Lower leg skin (tissue), 4 donors: ENCODE results near the gene MAD1L1. TPM values are rescaled to one million over a fixed set of nuclear protein-coding genes. Genes with fewer than 3 reads are reported as not detected.

Experiments
- DNase-seq, 2 donors: peaks; one replicate each; pipeline ENCODE4 v3.0.0-alpha.2; 2019; ENCODE audit warnings: low spot score in 2 of 2
- H3K4me3 ChIP-seq: fragments of 200-600 bp; sonication (generic); 2 replicates; pipeline ENCODE4 v1.5.1; 2017; ENCODE audit warnings: mild to moderate bottlenecking, low read depth; ENCODE audit not compliant: poor library complexity, severe bottlenecking
- POLR2A ChIP-seq, 2 donors: fragments of 450-650 bp; IDR thresholded peaks; one replicate each; pipeline ENCODE4 v1.6.1; 2016 to 2017; ENCODE audit warnings: antibody characterized with exemption in 2 of 2, mild to moderate bottlenecking in 1 of 2, moderate library complexity in 1 of 2
- WGBS, 2 donors: methylation state at CpG; one replicate each; pipeline ENCODE4 v1.1.5; 2018; 5-methylcytosine and 5-hydroxymethylcytosine counted together
- intact Hi-C: fragments of 100-400 bp; cut with DNase I; formaldehyde crosslinking; loops from one replicate; pipeline ENCODE4 v1.15.0; 2023; ENCODE audit warnings: low total_unique reads
- total RNA-seq, 4 donors: library from RNA; depleted of rRNA; stranded (reverse); fragments of >200 nt; gene quantifications; one replicate each; pipeline ENCODE4 v1.1.0, GENCODE V29; 2016
- TF ChIP-seq, protein P1 (sequence below), 3 donors: fragments of 450-650 bp; IDR thresholded peaks; one replicate each; pipeline ENCODE4 v1.5.1; 2016; ENCODE audit warnings: antibody characterized with exemption in 3 of 3, mild to moderate bottlenecking in 3 of 3, moderate library complexity in 2 of 3

The MAD1L1 gene
- total RNA-seq, 4 donors from 2014 or later: 37.7 to 77.8 (median 59.4) TPM

DNA sequence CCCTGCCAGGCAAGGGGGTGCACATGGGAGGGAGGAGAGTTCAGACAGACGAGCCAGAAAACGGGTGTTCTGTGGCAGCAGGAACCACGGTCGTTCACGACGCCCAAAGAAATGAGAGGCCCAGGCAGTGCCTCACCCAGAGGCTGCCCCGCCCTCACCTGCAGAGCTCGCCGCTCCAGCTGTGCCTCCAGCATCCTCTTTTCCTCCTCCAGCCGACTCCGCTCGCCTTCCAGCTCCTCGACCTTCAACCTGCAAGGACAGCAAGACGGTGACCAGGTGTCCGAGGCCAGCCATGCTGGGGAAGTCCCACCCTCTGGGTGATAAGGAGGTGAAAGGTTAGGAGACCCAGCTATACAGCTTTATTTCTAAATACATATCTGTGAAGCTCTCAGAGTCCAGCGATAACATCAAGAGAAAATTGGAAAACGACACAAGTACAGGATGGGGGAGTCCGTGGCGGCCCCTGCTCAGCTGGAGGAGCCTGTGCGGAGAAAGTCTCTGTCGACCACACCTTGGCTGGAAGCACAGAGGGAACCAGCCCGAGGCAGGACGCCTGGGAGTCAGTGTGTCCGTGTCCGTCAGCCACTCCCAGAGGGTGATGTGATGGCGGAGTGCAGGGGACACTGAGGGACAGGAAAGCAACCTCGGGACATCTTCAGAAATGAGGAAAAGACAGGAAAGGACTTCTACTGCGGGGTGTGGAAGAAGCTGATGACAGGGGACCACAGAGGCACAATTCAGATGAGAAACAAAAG is 275.1 kb downstream of the MAD1L1 start:
- intact Hi-C loops: no loop called here
- DNase-seq: no peak
- TF ChIP-seq, protein P1, sequence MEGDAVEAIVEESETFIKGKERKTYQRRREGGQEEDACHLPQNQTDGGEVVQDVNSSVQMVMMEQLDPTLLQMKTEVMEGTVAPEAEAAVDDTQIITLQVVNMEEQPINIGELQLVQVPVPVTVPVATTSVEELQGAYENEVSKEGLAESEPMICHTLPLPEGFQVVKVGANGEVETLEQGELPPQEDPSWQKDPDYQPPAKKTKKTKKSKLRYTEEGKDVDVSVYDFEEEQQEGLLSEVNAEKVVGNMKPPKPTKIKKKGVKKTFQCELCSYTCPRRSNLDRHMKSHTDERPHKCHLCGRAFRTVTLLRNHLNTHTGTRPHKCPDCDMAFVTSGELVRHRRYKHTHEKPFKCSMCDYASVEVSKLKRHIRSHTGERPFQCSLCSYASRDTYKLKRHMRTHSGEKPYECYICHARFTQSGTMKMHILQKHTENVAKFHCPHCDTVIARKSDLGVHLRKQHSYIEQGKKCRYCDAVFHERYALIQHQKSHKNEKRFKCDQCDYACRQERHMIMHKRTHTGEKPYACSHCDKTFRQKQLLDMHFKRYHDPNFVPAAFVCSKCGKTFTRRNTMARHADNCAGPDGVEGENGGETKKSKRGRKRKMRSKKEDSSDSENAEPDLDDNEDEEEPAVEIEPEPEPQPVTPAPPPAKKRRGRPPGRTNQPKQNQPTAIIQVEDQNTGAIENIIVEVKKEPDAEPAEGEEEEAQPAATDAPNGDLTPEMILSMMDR (IDR thresholded peaks at IDR 0.05): no peak
- H3K4me3 ChIP-seq: no peak overlapping the region
- whole genome bisulfite sequencing, 2 donors: 88 to 90% methylated on average over 28 of the region's 28 CpGs

DNA sequence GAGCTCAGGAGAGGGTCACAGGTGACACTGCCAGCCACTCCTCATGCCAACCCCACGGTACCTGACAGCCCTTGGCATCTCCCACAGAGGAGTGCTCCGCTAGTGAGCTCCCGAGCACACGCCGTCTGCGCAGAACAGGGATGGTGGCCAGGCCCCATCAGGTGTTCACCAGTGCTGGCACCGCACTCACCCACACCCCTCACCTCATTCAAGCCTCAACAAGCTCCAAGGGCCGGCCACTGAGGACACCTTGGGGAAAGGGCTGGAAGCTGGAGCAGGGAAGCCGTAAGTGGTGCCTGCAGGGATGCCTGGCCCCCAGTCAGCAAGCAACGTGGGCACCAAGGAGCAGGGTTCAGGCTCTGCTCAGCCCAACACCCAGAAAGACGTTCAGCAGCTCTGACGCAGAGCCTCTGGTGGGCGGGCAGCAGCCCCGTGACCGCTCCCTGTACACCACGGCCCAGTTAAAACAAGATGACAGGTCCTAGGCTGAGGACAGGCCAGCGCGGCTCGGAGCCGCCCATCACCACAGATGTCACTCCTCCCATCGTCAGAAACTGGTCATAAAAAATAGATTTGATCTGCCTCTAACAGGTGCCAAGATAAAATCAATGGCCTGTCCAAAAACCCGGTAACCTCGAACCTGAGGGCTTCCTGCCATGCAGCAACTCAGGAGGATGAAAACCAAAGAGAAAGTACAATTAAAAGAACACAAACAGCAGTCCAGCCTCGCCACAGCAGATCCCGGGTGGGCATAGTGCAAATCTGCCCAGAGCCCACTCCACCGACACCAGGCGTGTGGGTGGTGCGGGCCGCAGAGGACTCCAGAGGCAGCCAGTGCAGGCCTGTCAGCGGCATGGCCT is 275.9 kb downstream of the MAD1L1 start:
- H3K4me3 ChIP-seq: no peak overlapping the region
- no peak for DNase-seq
- no peak for TF ChIP-seq POLR2A (IDR thresholded peaks at IDR 0.05)
- TF ChIP-seq, protein P1 (IDR thresholded peaks at IDR 0.05): no peak
- intact Hi-C loops: no loop called here
- 81 to 85% methylated on average over 29 to 30 of the region's 30 CpGs for WGBS, 2 donors

DNA sequence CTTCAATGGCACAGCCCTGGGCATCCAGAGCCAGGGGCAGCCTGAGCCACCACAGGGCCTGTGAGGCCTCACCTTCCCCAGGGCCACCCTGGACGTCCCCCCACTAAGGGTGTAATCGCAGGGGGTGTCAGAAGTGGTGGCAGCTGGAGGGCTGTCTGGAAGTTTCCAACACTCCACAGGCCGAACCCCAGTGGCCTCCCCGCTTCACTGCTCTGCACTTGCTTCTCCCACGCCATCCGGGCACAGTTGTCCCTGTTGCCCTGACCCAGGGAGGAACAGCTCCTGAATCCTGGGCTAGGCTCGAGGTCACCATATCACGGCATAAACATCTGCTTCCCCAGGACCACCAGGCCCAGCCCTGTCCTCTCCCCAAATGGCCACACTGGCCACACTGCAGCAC is 276.6 kb downstream of the MAD1L1 start:
- TF ChIP-seq, protein P1 (IDR thresholded peaks at IDR 0.05): no peak
- no peak for TF ChIP-seq POLR2A (IDR thresholded peaks at IDR 0.05)
- intact Hi-C loops: no loop called here
- 97 to 98% methylated on average over 8 of the region's 8 CpGs for WGBS, 2 donors
- H3K4me3 ChIP-seq: no peak overlapping the region
- DNase-seq: no peak

DNA sequence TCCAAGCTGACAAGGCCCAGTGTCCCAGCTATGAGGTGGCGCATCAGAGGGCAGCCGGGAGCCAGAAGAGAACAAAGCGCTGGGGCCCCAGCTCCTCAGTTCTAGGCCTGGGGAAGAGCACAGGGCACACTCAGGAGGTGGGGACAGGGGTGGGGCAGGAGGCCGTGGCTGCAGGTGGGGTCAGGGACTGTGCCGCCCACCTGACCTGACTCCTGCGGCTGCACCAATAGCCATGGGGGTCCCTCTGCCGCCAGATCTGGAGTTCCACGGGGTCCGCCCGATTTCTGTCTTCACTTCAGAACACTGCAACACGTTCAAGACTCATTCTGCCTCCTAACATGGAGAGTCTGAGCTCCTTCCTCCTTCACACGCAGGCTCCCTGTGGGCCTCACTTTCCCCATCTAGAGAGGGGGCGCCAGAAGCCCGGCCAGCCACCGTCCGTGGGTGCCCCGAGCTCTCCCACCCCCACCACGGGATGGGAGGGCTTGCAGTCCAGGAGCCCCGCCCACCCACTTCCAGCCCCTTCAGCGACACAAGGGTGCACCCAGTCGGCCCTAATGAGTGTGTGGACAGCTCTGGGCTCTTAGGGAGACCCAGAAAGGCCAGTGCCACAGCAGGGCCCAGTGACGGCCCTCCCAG is 278.3 kb downstream of the MAD1L1 start:
- no peak overlapping the region for H3K4me3 ChIP-seq
- no peak for DNase-seq
- TF ChIP-seq, protein P1 (IDR thresholded peaks at IDR 0.05): no peak
- TF ChIP-seq POLR2A (IDR thresholded peaks at IDR 0.05): no peak
- intact Hi-C loops: no loop called here
- 68 to 71% methylated on average over 22 of the region's 22 CpGs for WGBS, 2 donors

DNA sequence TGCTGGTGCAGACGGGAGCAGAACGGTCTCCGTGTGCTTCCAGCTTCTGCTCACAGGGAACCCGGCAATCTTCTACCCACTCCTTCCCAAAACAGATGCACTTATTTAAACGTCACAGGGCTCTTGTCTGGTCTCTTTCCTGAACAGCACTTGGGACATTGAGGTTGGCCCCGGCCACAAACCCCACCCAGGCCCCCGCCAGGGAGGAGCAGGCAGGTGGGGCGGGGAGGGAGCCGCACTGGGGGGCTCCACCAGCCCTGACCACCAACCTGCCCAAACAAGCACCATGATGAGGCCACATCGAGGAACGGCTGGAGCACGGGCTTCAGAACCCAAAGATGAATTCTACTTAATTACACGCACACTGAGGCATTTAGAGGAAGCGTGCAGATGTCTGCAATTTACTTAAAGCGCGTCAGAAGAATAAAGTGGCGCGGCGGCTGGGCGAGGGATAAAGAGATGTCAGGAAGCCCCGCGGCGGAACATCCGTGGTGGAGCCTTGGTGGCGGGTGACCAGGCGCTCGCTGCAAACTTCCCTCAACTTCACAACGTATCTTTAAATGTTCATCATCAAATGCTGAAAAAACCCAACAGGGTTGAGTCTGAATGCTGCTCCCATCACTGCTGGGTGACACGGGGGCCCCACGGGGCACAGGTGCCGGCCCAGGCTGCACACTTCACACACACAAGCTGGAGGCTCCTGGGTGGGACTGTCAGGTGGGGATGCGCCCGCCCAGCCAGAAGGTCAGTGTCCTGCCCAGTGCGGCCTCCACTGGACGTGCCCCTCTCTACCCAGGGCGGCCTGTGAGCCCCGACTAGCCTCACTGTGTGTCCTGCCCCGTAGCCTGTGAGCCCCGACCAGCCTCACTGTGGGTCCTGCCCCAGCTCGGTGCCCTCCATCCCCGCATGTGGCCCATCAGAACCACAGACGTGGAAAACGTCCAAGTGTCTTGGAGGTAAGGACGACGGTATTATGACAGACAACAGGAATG is 279.2 kb downstream of the MAD1L1 start:
- 94 to 95% methylated on average over 40 to 43 of the region's 45 CpGs for WGBS, 2 donors
- no peak for TF ChIP-seq POLR2A (IDR thresholded peaks at IDR 0.05)
- TF ChIP-seq, protein P1 (IDR thresholded peaks at IDR 0.05): no peak
- DNase-seq: no peak
- H3K4me3 ChIP-seq: no peak overlapping the region
- intact Hi-C loops: no loop called here
